HEK293 (cell line): ENCODE measurements around the gene MCAT.

Source experiments
- CTCF ChIP-seq: fragments of 450-650 bp; formaldehyde crosslinking; IDR thresholded peaks from 2 replicates; pipeline ENCODE4 v1.5.1; 2016; ENCODE audit warnings: missing biosample characterization, missing genetic modification characterization
- SP2 ChIP-seq: fragments of 450-650 bp; formaldehyde crosslinking; IDR thresholded peaks from 2 replicates; pipeline ENCODE4 v1.5.1; 2016; ENCODE audit warnings: missing biosample characterization, missing genetic modification characterization
- ZNF274 ChIP-seq, 2 experiments: fragments of 200-500 bp in 1 of 2; fragments of 450-650 bp in 1 of 2; sonication (Bioruptor generic) in 1 of 2; formaldehyde crosslinking in 1 of 2; IDR thresholded peaks; 2 replicates each; pipeline versions ENCODE4 v1.5.1 to v1.6.1; 2014 to 2016; ENCODE audit warnings: borderline replicate concordance in 1 of 2, inconsistent platforms in 1 of 2, low read length in 1 of 2, missing biosample characterization in 1 of 2, missing genetic modification characterization in 1 of 2
- ZNF549 ChIP-seq: fragments of 450-650 bp; IDR thresholded peaks from 2 replicates; pipeline ENCODE4 v1.5.1; 2018; ENCODE audit warnings: missing biosample characterization, missing genetic modification characterization, mild to moderate bottlenecking, inconsistent platforms, moderate library complexity
- ZSCAN5A ChIP-seq: fragments of 450-650 bp; formaldehyde crosslinking; IDR thresholded peaks from 2 replicates; pipeline ENCODE4 v1.5.1; 2016; ENCODE audit warnings: missing biosample characterization, missing genetic modification characterization

GRCh38 chr22:43174941-43175531 is 31.8 kb upstream of the MCAT start:
- no peak for TF ChIP-seq ZNF549
- TF ChIP-seq ZSCAN5A (tag by site-specific recombination) = no peak
- TF ChIP-seq ZNF274 (IDR thresholded peaks at IDR 0.05; ENCODE audit: low read length) = no peak
- no peak for TF ChIP-seq ZNF274 (tag by site-specific recombination; IDR thresholded peaks at IDR 0.05; ENCODE audit: borderline replicate concordance)
- TF ChIP-seq CTCF (tag by site-specific recombination) = no peak
- no peak for TF ChIP-seq SP2
